Adrenal gland (tissue), 12 donors: Measurements from ENCODE around the gene PIGBOS1. TPM values are rescaled to one million over a fixed set of nuclear protein-coding genes. Genes with fewer than 3 reads are reported as not detected.

Experiments used
- DNase-seq, 7 donors: peaks; one replicate each; pipeline ENCODE4 v3.0.0-alpha.2; 2019 to 2020
- H3K27ac ChIP-seq, 5 donors: fragments of 200-600 bp; sonication (generic) in 4 of 5; 1 replicate in 3 of 5; 2 replicates in 2 of 5; pipeline versions ENCODE4 v1.5.1 to v1.8.0; 2016 to 2020; ENCODE audit warnings: mild to moderate bottlenecking in 1 of 5
- H3K27me3 ChIP-seq: fragments of 200-600 bp; 2 replicates; pipeline ENCODE4 v1.8.0; 2021
- H3K36me3 ChIP-seq, 2 donors: fragments of 200-600 bp; replicated peaks in 1 of 2; 1 replicate in 1 of 2; 2 replicates in 1 of 2; pipeline versions ENCODE4 v1.5.1 to v1.8.0; 2018 to 2022
- H3K4me1 ChIP-seq, 2 donors: fragments of 200-600 bp; replicated peaks in 1 of 2; 1 replicate in 1 of 2; 2 replicates in 1 of 2; pipeline versions ENCODE4 v1.5.1 to v1.8.0; 2018 to 2021
- H3K4me3 ChIP-seq, 4 donors: fragments of 200-600 bp; sonication (generic) in 3 of 4; one replicate each; pipeline ENCODE4 v1.5.1; 2016 to 2018
- H3K9me3 ChIP-seq, 3 donors: fragments of 200-600 bp; sonication (generic) in 1 of 3; replicated peaks in 1 of 3; 1 replicate in 2 of 3; 2 replicates in 1 of 3; pipeline versions ENCODE4 v1.5.1 to v1.8.0; 2016 to 2021
- POLR2A ChIP-seq, 2 donors: fragments of 450-650 bp; IDR thresholded peaks; one replicate each; pipeline ENCODE4 v1.6.1; 2017; ENCODE audit warnings: antibody characterized with exemption in 2 of 2, mild to moderate bottlenecking in 2 of 2, moderate library complexity in 1 of 2
- WGBS, 4 donors: extraction: QIAGEN DNeasy Blood & Tissue Kit in 2 of 4; methylation state at CpG; one replicate each; pipeline versions ENCODE4 v1.1.5 to v1.1.7; 2013 to 2017; 5-methylcytosine and 5-hydroxymethylcytosine counted together
- intact Hi-C, 2 donors: fragments of 100-400 bp; cut with DNase I; formaldehyde crosslinking; loops; one replicate each; pipeline versions ENCODE4 v1.14.1 to v1.15.0; 2022 to 2023
- polyA plus RNA-seq, 3 donors: library from polyadenylated mRNA; stranded (reverse); fragments of 200-250 nt in 2 of 3; fragments of 350-450 nt in 1 of 3; fragmentation: Illumina TruSeq in 1 of 3; extraction: RNeasy Lipid Tissue Mini Kit (QIAGEN cat#74804) in 1 of 3; gene quantifications; one replicate each; pipeline ENCODE4 v1.2.3, GENCODE V29; 2013 to 2014
- total RNA-seq, 9 donors: library from RNA; depleted of rRNA in 4 of 9; stranded (reverse); fragments of >200 nt in 4 of 9; fragments of 120-200 nt in 1 of 9; fragmentation: NEBNext Ultra II Directional in 1 of 9; extraction: Animal tissue kit (Norgen Biotek cat#: 25700) in 1 of 9; gene quantifications; one replicate each; pipeline versions ENCODE4 v1.1.0 to v1.2.4, GENCODE V29; 2013 to 2023
- TF ChIP-seq, protein P1 (sequence below), 6 experiments: fragments of 450-650 bp in 4 of 6; fragments of 200-600 bp in 2 of 6; sonication (generic) in 1 of 6; IDR thresholded peaks; 1 replicate in 5 of 6; 2 replicates in 1 of 6; pipeline versions ENCODE4 v1.5.1 to v1.8.0; 2016 to 2021; ENCODE audit warnings: antibody characterized with exemption in 6 of 6, mild to moderate bottlenecking in 2 of 6, moderate library complexity in 1 of 6
- donor health status: healthy with polysubstance abuse.
- donor health status: Bipolar disorder and iron deficiency.
- donor health status: DM: yes; HTN: yes; CAD: no.
- donor health status: DM: no; HTN: no; CAD: no.
- donor health status: DM: no; HTN: no; CAD: no.
- donor health status: DM: yes; HTN: yes; CAD: no.

PIGBOS1 gene
- total and polyA plus RNA-seq, 12 donors: 11.1 to 22.0 (median 15.8) TPM

DNA sequence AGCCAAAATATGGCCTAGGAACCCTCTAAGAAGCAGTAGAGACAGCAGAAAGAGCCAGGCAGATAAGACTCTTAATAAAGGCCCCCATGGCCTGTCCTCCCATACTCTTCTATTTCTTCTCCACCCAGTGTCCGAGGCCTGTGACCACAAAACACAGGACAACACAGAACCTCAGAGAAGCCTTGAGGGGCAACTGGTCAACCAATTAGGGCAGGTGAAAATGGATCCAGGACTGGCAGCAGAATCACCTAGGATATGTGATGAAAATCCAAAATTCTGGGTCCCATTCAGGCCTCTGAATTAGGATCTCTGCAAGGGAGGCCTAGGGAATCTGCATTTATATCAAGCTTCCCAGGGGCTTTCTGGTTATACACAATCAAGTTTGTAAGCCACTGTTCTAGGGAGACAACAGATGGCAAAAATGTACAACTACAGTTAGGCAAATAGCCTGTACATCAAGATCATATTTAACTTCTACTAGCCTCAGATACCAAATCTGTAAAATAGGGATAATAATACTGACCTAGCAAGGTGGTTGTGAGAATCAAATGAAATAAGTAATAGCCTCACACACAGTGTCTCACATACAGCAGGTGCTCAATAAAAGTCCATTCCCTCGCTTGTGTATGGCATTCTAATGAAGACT lies 39.7 kb downstream of the PIGBOS1 start:
- WGBS, 4 donors: 74 to 81% (median 80%) methylated on average over 2 of the region's 2 CpGs
- Histone ChIP-seq H3K27ac (peak overlapping the region; percentile 3 to 85 (median 77)), H3K27me3 (no peaks in the 10 kb centered on the region), H3K36me3 (no peaks in the 10 kb centered on the region), H3K4me1 (peaks cover 38 to 61% of the 10 kb centered on the region in 2 donors), H3K9me3 (no peaks in the 10 kb centered on the region), H3K4me3 (no peak overlapping the region)
- TF ChIP-seq, protein P1, sequence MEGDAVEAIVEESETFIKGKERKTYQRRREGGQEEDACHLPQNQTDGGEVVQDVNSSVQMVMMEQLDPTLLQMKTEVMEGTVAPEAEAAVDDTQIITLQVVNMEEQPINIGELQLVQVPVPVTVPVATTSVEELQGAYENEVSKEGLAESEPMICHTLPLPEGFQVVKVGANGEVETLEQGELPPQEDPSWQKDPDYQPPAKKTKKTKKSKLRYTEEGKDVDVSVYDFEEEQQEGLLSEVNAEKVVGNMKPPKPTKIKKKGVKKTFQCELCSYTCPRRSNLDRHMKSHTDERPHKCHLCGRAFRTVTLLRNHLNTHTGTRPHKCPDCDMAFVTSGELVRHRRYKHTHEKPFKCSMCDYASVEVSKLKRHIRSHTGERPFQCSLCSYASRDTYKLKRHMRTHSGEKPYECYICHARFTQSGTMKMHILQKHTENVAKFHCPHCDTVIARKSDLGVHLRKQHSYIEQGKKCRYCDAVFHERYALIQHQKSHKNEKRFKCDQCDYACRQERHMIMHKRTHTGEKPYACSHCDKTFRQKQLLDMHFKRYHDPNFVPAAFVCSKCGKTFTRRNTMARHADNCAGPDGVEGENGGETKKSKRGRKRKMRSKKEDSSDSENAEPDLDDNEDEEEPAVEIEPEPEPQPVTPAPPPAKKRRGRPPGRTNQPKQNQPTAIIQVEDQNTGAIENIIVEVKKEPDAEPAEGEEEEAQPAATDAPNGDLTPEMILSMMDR (IDR thresholded peaks at IDR 0.05): no peak
- no peak for DNase-seq
- intact Hi-C loops: no loop called here

DNA sequence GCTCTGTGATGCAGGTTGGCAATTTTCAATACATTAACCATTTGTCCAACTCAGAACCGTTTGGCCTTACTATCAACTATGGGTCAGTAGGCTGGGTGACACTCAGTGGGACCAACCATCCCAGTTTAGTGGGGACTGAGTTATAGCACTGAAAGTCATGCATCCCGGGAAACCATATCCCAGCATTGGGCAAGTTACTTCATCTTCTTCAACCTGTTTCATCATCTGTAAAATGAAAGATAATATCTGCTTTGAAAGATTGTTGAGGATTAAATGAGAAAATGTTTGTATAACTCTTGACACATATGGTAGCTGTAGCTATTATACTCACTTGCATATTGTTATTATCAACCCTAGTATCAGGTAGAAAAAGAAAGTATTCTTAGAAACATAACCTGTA lies 41.2 kb downstream of the PIGBOS1 start:
- Histone ChIP-seq H3K36me3 (no peaks in the 10 kb centered on the region), H3K4me1 (peaks cover 27 to 46% of the 10 kb centered on the region in 2 donors), H3K27ac (peak overlapping the region in 3 of 5 donors; percentile 46 to 51 (median 47)), H3K27me3 (no peaks in the 10 kb centered on the region), H3K4me3 (no peak overlapping the region), H3K9me3 (no peaks in the 10 kb centered on the region)
- TF ChIP-seq, protein P1 (IDR thresholded peaks at IDR 0.05): no peak
- no peak for TF ChIP-seq POLR2A (IDR thresholded peaks at IDR 0.05)
- no peak for DNase-seq
- WGBS, 4 donors: 68 to 73% (median 71%) methylated on average over 2 of the region's 2 CpGs
- intact Hi-C loops: no loop called here

DNA sequence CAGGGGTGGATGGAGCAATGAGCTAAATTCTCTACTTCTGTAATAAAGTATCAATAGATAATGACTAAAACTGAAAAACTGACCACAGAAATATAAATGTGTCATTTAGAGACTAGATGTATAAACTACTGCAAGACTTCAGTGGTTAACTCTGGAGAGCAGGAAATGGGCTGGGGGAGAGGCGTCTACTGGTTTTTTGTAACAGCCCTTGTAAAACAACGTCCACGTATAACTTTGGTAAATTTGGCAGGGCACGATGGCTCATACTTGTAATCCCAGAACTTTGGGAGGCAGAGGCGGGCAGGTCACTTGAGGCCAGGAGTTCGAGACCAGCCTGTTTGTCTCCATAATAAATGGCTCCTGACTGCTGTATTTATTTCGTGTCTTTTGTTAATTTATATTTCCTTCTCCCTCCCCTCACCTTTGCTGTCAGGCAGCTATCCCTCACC lies 41.8 kb downstream of the PIGBOS1 start:
- peak in 1 of 7 donors; percentile 15 for DNase-seq
- Histone ChIP-seq H3K4me1 (peaks cover 21 to 40% of the 10 kb centered on the region in 2 donors), H3K27me3 (no peaks in the 10 kb centered on the region), H3K36me3 (no peaks in the 10 kb centered on the region), H3K27ac (peak overlapping the region in 3 of 5 donors; percentile 46 to 51 (median 47)), H3K9me3 (no peaks in the 10 kb centered on the region), H3K4me3 (no peak overlapping the region)
- 52 to 65% (median 58%) methylated on average over 7 of the region's 7 CpGs for WGBS, 4 donors
- intact Hi-C loops: no loop called here
- no peak for TF ChIP-seq POLR2A (IDR thresholded peaks at IDR 0.05)

DNA sequence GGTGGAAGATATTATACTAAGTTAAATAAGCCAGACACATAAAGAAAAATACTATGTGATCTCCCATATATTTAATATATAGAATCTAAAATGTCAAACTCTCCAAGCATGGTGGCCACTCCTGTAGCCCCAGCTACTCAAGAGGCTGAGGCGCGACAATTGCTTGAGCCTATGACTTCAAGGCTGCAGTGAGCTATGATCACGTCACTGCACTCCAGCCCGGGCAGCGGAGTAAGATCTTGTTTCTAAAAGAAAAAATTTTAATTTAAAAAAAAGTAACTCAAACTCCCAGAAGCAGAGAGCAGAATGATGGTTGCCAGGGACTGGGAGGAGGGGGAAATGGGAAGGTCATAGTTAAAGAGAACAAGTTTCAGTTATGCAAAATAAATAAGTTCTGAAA lies 42.6 kb downstream of the PIGBOS1 start:
- WGBS, 4 donors: 36 to 55% (median 41%) methylated on average over 5 of the region's 5 CpGs
- intact Hi-C loops: no loop called here

More for the DNA sequence above, 42.6 kb downstream of the PIGBOS1 start:
- Histone ChIP-seq H3K4me1 (peaks cover 16 to 32% of the 10 kb centered on the region in 2 donors), H3K27me3 (no peaks in the 10 kb centered on the region), H3K9me3 (no peaks in the 10 kb centered on the region), H3K4me3 (no peak overlapping the region), H3K27ac (peak overlapping the region in 3 of 5 donors; percentile 46 to 52 (median 51)), H3K36me3 (no peaks in the 10 kb centered on the region)
- no peak for TF ChIP-seq POLR2A (IDR thresholded peaks at IDR 0.05)
- TF ChIP-seq, protein P1 (IDR thresholded peaks at IDR 0.05): no peak
- peak; percentile 36 to 74 (median 63) for DNase-seq
